VCaP (cell line): ENCODE results near the gene RALGAPA1.
"Not testable (repeated sequence)": the region's sequence is repeated elsewhere in the genome, so short reads cannot be mapped to it uniquely, and the experiment has no call there.

Source experiments
- H3K27ac ChIP-seq: fragments of 450-650 bp; 2 replicates; pipeline ENCODE4 v1.5.1; 2017
- TF ChIP-seq, protein P1 (sequence below): fragments of 450-650 bp; conservative IDR thresholded peaks from 2 replicates; pipeline ENCODE4 v1.5.1; 2017; ENCODE audit warnings: mild to moderate bottlenecking, moderate library complexity

RALGAPA1 gene

DNA sequence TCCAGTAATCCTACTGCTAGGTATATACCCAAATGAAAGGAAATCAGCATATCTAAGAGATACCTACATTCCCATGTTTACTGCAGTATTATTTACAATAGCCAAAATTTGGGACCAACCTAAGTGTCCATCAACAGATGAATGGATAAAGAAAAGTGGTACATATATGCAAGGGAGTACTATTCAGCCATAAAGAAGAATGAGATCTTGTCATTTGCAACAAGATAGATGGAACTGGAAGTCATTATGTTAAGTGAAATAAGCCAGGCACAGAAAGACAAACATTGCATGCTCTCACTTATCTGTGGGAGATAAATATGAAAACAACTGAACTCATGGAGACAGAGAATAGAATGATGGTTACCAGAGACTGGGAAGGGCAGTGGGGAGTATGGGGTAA lies 165.6 kb downstream of the RALGAPA1 start:
- TF ChIP-seq, protein P1, sequence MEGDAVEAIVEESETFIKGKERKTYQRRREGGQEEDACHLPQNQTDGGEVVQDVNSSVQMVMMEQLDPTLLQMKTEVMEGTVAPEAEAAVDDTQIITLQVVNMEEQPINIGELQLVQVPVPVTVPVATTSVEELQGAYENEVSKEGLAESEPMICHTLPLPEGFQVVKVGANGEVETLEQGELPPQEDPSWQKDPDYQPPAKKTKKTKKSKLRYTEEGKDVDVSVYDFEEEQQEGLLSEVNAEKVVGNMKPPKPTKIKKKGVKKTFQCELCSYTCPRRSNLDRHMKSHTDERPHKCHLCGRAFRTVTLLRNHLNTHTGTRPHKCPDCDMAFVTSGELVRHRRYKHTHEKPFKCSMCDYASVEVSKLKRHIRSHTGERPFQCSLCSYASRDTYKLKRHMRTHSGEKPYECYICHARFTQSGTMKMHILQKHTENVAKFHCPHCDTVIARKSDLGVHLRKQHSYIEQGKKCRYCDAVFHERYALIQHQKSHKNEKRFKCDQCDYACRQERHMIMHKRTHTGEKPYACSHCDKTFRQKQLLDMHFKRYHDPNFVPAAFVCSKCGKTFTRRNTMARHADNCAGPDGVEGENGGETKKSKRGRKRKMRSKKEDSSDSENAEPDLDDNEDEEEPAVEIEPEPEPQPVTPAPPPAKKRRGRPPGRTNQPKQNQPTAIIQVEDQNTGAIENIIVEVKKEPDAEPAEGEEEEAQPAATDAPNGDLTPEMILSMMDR, result no peak
- H3K27ac ChIP-seq, result no peak overlapping the region

DNA sequence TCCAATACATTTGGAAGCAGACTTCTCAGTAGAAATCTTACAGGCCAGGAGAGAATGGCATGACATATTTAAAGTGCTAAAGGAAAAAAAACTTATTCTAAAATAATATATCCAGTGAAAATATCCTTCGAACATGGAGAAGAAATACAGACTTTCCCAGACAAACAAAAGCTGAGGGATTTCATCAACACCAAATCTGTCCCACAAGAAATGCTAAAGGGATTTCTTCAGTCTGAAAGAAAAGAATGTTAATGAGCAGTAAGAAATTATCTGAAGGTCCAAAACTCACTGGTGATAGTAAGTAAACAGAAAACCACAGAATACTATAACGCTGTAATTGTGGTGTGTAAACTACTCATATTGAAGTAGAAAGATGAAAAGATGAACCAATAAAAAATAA lies 171.2 kb downstream of the RALGAPA1 start:
- no peak overlapping the region for H3K27ac ChIP-seq
- TF ChIP-seq, protein P1, result no peak

DNA sequence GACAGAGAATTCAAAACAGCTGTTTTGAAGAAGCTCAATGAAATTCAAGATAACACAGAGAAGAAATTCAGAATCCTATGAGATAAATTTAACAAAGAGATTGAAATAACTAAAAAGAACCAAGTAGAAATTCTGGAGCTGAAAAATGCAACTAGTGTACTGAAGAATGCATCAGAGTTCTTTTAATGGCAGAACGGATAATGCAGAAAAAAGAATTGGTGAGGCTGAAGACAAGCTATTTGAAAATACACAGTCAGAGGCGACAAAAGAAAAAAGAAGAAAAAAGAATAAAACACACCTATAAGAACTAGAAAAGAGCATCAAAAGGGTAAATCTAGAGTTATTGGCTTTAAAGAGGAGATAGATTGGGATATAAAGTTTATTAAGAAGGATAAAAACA lies 171.8 kb downstream of the RALGAPA1 start:
- H3K27ac ChIP-seq, result no peak overlapping the region

DNA sequence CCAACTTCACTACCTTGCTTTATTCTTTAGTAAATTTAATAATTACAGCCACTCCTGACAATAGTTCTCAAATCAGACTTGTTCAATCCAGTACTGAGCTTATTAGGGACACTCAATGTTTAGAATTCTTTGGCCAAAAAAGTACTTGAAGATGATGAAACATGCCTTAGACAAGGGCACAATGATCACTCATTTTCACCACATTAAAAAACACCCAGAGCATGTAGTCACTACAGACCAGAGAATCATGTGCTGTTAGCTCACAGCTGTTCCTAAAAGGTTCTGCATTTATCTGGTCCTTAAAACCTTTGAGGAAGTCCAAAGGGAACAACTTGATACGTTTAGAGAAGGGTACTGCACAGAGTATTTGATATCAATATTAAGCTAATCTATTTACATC lies 176.4 kb downstream of the RALGAPA1 start:
- H3K27ac ChIP-seq, result no peak overlapping the region
- TF ChIP-seq, protein P1, result no peak

More for the DNA sequence above, 171.8 kb downstream of the RALGAPA1 start:
- TF ChIP-seq, protein P1, result no peak

DNA sequence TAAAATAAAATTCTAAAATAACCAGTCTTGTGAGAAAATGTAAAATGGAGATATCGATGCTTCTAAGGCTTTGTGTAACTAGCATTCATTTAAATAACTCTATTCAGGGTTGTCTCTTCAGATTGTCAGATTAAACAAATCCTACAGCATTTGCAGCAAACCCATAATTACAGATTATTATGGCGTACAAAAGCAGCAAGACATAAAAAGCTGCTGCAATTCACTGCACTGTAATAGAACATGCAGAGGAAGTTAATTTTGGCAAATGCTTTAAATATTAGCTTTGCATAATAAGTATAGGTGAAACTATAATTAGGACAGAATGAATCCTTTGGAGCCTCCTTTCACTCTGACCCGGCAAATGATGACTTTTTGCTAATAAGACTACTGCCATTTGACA lies 176.8 kb downstream of the RALGAPA1 start:
- H3K27ac ChIP-seq, result no peak overlapping the region
- TF ChIP-seq, protein P1, result no peak

DNA sequence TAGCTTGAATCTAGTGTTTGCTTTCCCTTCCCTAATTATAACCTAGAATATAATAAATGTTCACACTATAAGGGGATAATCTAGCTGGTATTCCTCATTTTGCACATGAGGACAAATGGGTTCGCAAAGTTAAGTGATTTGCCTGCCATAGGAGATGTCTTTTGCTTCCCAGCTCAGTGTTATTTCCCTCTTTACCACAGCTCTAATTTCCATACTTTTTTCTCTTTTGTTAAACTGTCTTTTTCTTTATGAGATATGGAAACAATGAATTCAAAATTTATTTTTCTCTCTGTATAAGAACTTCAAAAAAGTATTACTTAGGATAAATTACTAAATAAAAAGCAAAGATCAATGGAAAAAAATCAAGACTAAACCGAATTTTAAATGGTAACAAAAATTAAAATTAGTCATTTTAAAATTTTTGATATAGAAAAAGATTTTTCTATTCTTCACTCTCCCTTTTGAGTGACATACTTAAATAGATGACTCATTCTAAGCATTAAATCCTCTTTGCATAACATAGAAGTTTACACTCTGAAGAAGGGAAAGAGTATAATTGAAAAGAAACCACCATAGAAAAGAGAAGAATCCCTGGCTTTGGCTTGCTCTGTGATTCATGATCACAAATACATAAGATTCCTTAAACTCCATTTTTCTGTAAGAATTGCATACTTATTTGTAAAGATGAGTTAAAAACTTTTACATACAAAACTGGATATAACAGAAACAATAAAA lies 177.9 kb downstream of the RALGAPA1 start:
- TF ChIP-seq, protein P1, result no peak
- H3K27ac ChIP-seq, result no peak overlapping the region

DNA sequence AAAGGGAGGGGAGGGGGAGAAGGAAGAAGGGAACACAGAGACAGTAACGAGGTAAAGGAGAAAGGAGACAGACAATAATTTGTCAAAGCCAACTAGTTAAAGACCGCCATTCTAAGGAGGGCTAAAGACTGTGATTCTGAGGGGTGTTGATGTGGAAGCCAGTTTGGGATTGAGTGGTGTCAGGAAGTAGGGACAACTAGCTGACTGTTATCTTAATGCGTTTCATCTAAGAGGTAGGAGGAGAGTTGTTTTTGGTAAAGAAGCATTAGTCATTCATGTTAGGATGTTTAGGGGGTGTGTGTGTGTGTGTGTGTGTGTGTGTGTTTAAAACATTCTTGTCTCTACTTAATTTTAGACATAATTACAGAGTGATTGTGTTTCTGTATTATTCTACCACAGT lies 180.1 kb downstream of the RALGAPA1 start:
- TF ChIP-seq, protein P1, result no peak
- no peak overlapping the region for H3K27ac ChIP-seq

DNA sequence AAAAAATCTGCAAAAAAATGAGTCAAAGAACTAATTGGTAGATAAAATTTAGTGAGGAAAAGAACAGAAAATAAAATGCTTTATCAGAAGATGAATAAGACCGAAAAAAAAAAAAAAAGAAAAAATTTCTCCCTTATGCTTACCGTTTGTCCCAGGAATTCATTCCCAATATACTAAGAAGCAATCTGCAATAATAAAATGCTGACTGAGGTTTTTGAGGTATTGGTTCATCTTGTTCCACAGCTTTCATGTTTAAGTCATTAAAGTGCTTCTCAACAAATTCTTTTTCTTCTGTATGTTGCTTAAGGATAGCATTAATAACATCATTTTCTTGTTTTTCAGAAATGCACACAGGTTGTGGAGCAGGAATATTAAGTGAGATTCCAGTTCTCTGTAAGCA lies 182.1 kb downstream of the RALGAPA1 start:
- not testable (repeated sequence) for H3K27ac ChIP-seq

DNA sequence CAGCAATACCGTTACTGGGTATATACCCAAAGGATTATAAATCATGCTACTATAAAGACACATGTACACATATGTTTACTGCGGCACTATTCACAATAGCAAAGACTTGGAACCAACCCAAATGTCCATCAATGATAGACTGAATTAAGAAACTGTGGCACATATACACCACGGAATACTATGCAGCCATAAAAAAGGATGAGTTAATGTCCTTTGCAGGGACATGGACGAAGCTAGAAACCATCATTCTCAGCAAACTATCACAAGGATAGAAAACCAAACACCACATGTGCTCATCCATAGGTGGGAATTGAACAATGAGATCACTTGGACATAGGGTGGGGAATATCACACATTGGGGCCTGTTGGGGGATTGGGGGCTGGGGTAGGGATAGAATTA lies 187.1 kb downstream of the RALGAPA1 start:
- not testable (repeated sequence) for H3K27ac ChIP-seq

DNA sequence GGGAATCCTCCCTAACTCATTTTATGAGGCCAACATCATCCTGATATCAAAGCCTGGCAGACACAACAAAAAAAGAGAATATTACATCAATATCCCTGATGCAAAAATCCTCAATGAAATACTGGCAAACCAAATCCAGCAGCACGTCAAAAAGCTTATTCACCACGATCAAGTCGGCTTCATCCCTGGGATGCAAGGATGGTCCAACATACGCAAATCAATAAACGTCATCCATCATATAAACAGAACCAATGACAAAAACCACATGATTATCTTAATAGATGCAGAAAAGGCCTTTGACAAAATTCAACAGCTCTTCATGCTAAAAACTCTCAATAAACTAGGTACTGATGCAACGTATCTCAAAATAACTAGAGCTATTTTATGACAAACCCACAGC lies 189.1 kb downstream of the RALGAPA1 start:
- not testable (repeated sequence) for H3K27ac ChIP-seq

DNA sequence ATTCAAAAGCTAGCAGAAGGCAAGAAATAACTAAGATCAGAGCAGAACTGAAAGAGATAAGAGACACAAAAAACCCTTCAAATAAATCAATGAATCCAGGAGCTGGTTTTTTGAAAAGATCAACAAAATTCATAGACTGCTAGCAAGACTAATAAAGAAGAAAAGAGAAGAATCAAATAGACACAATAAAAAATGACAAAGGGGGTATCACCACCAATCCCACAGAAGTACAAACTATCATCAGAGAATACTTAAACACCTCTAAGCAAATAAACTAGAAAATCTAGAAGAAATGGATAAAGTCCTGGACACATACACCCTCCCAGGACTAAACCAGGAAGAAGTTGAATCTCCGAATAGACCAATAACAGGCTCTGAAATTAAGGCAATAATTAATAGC lies 189.6 kb downstream of the RALGAPA1 start:
- not testable (repeated sequence) for H3K27ac ChIP-seq
